Renal cortex interstitium (tissue), 11 donors: ENCODE measurements around the gene EFCAB7. TPM values are rescaled to one million over a fixed set of nuclear protein-coding genes. Genes with fewer than 3 reads are reported as not detected.
A peak's percentile ranks its signal among the peaks of the same experiment; 100 is the strongest.
"Not testable (repeated sequence)": the region's sequence is repeated elsewhere in the genome, so short reads cannot be mapped to it uniquely, and the experiment has no call there.

Experiments used
- DNase-seq, 11 donors: peaks; one replicate each; pipeline ENCODE4 v3.0.0-alpha.2; 2013; ENCODE audit warnings: low read depth in 9 of 11, low spot score in 4 of 11; ENCODE audit errors: extremely low read depth in 1 of 11
- polyA plus RNA-seq, 3 donors: library from polyadenylated mRNA; unstranded; fragments of 120-200 nt; gene quantifications; one replicate each; pipeline ENCODE4 v1.2.1, GENCODE V29; 2013; ENCODE audit not compliant: insufficient read length in 3 of 3

EFCAB7 gene
- polyA plus RNA-seq, 3 donors = 18.1 to 25.8 (median 23.8) TPM

DNA sequence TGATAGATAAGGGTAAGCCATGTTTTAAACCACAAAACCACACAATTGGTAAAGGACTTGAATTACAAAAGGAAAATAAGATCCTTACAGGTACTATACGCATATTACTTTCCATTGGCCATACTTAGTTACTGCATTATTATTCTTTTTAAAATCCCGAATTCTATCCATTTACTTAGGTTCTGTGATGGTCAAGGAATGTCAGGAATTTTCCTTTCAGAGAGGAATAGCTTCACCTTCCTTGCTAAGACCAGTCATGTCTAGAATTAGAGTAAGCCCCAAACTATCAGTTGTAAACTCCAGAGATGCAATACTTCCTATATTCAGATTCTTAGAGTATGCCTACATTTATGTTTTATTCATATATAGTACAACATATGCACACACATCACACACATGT lies 13.7 kb downstream of the EFCAB7 start:
- DNase-seq = no peak

DNA sequence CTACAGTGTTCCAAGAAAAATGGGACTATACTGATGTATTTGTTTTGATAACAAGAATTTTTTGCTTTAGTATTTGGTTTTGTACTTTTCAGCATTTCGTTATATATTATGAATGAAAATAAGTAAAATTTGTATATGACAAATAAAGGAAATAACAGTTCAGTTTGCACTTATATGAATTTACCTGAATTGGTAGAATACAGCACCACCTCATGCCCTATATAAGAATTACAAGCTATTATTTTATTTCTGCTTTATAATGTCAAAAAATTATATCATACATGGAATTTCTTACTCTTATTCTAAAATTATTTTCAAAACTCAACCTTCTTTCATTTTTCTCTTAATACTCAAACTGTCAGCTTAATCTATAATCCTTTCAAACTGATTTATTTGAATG lies 14.6 kb downstream of the EFCAB7 start:
- DNase-seq = no peak

DNA sequence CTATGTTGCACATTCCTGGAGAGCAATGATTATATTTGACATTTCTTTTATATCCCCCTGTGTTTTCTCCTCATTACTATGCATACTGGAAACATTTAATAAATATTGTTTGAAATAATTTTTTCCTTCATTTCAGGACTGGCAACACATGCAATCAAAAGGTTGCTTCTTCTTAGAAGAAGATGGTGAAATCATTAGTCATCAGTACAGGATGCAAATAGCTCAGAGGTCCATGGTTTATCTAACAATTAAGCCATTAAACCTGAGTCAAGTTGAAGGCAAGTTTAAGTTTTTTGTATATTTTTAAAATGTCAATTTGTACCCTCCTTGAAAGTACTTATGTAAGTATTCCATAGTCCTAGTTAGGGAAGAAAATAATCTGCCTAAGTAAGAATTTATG lies 22.5 kb downstream of the EFCAB7 start:
- no peak for DNase-seq

DNA sequence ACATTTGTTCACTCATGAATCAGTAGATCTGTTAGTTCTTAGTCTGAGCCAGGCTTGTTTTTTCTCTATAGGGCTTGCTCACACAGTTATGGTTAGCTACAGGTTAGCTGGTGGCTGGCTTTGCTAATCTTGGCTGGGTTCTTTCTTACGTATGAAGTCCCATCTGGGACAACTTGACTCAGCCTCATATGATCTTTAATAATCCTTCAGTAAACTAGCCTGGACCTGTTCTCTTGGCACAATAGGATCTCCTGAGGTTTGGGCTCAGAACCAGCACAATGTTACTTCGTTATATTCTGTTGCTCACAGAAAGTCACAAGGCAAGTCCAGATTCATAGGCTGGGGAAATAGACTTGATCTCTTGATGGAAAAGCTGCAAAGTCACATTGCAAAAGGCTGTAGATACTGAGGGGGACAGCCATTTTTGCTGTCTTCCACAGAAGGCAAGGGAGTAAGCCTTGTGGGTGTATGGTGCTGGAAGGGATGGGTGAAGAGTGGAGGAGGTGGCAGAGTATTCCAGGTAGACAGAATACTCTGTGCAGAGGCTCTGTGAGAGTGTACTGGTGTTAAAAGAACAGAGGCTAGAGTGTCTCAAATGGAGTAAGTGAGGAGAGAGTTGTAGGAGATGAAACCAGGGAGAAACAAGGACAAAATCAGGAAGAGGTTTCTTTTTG lies 24.4 kb downstream of the EFCAB7 start:
- DNase-seq = no peak

DNA sequence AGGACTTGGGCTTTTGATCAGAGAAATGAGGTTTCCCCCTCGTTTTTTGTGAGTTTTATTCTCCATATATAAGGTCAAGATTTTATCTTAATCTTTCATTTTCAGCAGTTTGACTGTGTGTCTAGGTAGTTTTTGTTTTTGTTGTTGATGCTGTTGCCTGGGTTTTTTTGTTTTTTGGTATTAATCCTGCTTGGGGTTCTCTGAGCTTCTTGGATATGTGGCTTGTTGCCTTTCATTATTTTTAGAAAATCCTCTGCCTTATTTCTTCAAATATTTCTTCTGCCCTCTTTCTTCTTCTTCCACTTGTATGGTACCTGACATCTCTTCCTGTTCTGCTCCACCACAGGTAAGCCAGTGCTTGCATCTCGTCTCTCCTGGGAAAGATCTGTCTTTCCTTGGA lies 25.0 kb downstream of the EFCAB7 start:
- DNase-seq = no peak

DNA sequence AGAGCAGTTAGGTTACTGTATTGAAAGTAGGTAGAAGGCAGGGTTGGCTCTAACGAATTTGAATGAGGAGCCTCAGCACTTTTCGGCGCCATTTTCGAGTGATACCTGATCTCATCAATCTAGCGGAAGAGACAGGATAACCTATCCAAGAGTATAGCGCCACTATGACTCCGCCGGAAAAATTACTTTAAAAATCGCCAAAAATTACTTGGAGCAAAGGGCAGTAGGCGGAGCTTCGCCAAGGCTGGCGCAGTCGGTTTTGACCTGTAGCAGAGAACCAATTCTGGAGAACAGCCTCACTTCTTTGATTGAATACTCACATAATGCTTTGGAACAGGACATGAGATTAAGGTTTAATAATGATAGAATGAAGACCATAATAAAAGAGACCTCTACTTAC lies 25.6 kb downstream of the EFCAB7 start:
- DNase-seq = no peak

DNA sequence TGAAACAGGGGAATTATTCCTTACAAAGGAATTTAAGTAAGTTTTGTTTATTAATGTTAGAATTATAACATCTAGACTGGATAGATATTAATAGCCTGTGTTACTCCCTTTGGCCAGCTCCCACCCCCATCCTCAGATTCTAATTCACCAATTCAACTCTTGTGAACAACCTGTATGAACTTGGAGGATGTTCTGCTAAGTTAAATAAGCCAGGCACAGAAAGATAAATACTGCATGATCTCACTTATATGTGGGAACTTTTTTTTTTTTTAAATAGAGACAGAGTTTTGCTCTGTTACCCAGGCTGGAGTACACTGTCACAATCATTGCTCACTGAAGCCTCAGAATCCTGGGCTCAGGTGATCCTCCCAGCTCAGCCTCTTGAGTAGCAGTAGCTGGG lies 32.2 kb downstream of the EFCAB7 start:
- no peak for DNase-seq

DNA sequence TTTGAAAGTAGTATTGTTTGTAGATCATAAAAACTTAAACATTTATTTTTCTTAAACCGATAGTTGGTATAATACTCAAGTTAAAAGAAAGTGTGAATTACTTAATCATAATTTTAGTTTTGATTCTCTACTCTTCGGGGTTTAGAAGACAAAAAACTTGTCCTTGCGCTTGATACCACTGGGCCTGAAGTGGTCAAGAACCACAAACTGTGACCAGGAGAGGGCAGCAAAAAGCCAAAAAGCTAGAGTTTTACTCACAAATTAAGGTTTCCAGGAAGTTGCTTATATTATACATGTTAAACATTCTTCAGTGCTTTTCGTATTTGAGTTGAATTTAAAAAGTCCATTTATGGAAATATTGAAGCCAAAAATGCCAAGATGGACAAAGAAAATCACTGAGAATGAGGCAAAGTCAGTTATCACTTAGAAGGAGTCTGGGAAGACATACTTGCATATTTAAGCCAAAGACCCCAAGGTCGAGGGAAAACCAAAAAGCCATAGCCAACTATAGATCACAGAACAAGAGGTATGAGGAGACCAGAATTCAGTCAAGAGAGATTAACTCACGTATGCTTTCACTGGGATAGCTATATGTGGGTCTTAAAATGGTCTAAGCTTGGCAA lies 34.2 kb downstream of the EFCAB7 start:
- peak in 5 of 11 donors; percentile 6 to 14 (median 12) for DNase-seq

DNA sequence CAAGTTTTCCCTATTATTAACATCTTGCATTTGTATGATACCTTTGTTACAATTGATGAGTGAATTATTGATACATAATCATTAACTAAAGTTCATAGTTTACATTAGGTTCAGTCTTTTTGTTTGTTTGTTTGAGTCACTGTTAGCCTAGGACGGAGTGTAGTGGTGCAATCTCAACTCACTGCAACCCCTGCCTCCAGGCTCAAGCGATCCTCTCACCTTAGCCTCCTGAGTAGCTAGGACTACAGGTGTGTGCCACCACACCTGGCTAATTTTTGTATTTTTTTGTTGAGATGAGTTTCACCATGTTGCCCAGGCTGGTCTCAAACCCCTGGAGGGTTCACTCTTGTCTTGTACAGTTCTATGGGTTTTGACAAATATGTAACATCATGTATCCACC lies 36.0 kb downstream of the EFCAB7 start:
- no peak for DNase-seq

DNA sequence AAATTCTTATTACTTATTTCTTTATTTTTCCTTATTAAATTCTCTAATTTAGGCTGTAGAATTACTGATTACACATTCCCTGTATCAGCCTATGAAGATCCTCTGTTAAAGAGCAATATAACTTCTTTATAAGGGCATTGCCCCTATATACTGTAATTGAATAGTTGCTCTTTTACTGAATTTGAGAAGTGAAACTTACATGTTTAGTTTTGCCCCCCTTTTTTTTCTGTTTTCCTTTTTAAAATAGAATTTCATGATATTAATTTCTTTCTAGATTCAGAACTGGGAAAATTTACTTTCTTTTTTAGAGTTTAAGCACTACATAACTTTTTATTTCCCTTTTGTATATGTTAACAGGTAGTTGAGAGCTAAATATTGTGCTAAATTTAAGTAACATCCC lies 40.4 kb downstream of the EFCAB7 start:
- no peak for DNase-seq

DNA sequence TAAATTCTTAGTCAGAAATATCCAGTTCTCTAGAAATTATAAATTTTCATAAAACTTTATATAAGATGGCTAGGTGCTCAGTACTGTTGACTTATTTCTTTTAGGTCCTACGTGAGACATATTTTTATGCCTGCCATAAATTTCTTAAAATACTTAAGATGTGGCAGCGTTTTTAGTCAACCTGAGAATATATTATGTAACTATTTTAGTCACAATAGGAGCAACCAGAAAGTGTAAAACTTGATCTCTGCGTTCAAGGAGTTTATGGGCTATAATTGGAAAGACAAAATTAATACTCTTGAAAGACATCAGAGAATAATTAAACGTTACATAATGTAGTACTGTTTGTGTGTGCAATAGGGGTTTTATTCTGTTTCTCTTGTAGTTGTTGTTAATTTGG lies 45.7 kb downstream of the EFCAB7 start:
- no peak for DNase-seq

DNA sequence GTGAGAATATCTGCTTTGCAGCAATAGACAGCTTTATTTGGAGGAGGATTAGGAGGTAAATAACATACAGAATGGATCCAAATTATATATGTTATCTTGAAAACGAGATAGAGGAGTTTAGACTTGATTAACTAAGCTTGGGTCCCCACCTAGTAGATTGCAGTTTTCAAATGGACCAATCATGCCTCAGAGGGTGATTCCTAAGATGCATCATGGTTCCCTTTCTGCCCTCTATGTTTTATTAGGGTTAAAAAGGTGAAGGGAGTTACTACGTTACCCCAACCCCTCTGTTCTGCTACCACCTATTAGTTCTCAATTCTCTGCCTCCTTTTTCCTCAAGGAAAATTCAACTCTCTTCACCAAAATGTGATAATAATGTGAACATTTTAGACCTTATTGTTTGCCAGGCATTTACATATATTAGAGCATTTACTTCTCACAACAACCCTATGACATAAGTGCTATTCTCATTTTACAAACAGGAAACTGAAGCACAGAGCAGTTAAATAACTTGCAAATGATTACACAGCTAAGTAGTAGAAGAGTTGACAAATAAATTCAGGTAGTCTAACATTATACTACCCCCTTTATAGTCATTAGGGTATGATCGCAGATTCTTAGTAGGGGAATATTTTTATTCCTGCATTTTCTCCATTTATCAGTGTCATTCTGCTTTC lies 46.5 kb downstream of the EFCAB7 start:
- no peak for DNase-seq

DNA sequence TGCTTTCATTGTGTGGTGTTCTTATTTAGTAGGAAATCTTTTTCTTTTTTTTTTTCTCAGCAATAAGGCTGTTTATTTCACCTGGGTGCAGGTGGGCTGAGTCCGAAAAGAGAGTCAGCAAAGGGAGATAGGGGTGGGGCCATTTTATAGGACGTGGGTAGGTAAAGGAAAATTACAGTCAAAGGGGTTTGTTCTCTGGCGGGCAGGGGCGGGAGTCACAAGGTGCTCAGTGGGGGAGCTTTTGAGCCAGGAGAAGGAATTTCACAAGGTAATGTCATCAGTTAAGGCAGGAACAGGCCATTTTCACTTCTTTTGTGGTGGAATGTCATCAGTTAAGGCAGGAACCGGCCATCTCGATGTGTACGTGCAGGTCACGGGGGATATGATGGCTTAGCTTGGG lies 49.4 kb downstream of the EFCAB7 start:
- not testable (repeated sequence) for DNase-seq

DNA sequence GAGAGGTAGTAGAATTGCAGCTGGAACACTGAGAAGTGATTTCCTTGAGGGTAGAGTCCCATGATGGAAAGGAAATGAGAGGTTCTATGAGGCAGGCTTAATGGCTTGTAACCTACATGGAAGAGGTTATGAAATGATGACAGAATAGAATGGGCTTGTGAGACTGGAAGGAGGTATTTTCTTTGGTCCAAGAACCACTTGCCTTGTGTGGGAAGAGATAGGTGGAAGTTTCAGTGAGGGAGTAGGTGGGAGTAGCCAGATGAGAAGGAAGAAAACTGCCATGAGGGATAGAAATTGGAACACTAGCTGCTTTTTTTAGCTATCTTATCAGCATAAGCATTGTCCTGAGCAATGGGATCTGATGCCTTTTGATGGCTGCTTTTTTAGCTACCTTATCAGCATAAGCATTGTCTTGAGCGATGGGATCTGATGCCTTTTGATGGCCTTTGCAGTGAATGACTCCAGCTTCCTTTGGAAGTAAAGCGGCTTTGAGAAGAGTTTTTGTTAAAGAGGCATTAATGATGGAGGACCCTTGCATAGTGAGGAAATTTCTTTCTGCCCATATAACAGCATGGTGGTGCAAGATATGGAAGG lies 51.0 kb downstream of the EFCAB7 start:
- DNase-seq = not testable (repeated sequence)

DNA sequence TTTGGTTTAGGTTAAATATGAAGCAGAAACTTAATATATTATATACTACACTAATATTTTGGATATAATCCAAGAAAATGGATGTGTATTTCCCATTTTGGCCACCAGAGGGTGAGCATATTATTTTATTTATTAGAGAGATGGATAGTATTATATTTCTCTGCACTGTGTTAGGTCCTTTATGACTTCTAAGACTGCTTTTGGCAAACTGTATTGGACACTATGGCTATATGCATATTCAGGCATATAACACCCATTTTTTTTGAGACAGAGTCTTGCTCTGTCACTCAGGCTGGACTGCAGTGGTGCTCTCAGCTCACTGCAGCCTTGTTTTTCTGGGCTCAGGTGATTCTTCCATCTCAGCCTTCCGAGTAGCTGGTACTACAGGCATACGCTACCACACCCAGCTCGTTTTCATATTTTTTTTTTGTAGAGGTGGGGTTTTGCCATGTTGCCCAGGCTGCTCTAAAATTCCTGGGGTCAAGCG lies 52.1 kb downstream of the EFCAB7 start:
- peak in 4 of 11 donors; percentile 2 to 32 (median 16) for DNase-seq

DNA sequence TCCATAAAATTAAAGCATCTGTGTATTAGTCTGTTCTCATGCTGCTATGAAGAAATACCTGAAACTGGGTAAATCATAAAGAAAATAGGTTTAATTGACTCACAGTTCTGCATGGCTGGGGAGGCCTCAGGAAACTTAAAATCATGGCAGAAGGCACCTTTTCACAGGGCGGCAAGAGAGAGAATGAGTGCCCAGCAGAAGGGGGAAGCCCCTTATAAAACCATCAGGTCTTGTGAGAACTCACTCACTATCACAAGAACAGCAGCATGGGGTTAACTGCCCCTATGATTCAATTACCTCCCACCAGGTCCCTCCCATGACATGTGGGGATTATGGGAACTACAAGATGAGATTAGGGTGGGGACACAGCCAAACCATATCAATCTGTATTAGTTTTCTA lies 63.0 kb downstream of the EFCAB7 start:
- not testable (repeated sequence) for DNase-seq

DNA sequence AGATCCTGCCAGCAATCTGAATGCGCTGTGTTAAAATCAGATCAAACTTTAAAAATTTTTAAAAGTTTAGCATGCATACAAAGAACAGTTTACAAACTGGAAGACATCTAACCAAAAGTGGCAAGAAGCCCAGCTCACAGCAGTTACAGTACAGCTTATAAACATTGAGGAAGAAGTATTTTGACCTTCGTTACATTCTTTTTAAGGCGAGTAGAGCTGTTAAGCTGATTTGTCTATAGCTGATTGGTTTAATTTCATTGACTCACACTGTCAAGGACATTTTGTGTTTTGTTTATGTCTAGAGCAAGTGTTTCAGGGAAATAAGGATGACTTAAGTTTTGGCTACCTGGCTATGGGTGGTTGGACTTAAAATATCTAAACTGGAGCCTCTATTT lies 66.8 kb downstream of the EFCAB7 start:
- no peak for DNase-seq

DNA sequence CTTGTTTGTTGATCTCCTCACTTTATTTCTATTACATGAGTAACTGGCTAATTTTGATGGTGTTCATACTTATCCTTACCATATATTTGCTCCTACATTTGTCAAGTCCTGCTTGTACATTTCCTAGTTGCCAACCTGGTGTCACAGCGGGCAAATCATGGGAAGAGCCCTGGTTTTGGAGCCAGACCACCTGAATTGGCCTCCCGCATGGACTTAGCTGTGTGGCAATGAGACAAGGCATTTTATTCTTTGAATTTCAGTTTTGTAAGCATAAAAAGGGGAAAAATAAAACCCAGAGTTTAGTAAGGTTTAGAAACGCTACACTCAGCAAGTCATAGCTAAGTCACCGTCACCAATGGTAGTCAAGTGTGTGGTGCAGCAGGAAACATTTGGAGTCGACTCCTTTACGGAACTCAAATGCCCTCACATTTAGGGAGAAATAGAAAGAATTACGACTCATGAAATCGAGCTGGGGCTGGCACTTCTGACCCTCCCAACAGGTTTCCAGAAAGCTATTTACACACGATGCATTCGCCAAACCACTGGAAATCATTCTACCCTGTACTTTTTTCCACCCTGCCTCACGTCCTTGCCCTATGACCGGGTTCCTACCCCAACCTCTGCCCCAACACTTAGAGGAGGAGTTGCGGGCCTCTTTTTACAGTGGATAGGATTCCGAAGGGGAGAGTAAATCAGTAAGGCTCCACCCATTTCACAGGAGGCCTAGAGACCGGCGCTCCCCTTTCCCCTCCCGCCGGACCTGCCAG lies 69.4 kb downstream of the EFCAB7 start:
- DNase-seq = peak in 3 of 11 donors; percentile 5 to 9 (median 5)

DNA sequence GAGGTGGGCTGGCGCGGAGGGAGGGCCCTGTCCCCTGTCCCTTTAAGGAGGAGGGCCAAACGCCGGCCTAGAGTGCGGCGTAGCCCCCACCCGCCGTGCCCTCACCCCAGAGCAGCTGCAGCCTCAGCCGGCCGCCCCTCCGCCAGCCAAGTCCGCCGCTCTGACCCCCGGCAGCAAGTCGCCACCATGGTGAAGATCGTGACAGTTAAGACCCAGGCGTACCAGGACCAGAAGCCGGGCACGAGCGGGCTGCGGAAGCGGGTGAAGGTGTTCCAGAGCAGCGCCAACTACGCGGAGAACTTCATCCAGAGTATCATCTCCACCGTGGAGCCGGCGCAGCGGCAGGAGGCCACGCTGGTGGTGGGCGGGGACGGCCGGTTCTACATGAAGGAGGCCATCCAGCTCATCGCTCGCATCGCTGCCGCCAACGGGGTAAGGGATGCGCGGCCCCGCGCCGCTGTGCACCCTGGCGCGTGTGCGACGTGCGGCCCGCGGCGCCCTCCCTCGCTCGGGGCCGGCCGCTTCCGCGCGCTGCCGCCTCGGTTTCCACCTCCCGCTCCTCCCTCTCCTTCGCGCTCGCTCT lies 70.1 kb downstream of the EFCAB7 start, which contains the start of gene PGM1:
TSS of gene PGM1 (plus strand) at position 109 of the 583 bp plus-strand sequence. CDS start at position 187, 78 bp downstream.
- peak; percentile 50 to 75 (median 67) for DNase-seq
